Activated naive CD8-positive, alpha-beta T cell (primary cell): ENCODE measurements around the gene CWH43.
"Not testable (repeated sequence)": the region's sequence is repeated elsewhere in the genome, so short reads cannot be mapped to it uniquely, and the experiment has no call there.

Experiments
- H3K27ac Mint-ChIP-seq: one replicate; pipeline ENCODE4 v1.8.0; 2021; ENCODE audit warnings: mixed read lengths
- H3K27me3 Mint-ChIP-seq: one replicate; pipeline ENCODE4 v1.8.0; 2021; ENCODE audit warnings: mixed read lengths
- H3K36me3 Mint-ChIP-seq: one replicate; pipeline ENCODE4 v1.8.0; 2021; ENCODE audit warnings: mixed read lengths
- H3K4me1 Mint-ChIP-seq: one replicate; pipeline ENCODE4 v1.8.0; 2021; ENCODE audit warnings: low read depth, mixed read lengths
- H3K4me3 Mint-ChIP-seq: one replicate; pipeline ENCODE4 v1.8.0; 2021; ENCODE audit warnings: mild to moderate bottlenecking, mixed read lengths
- H3K9me3 Mint-ChIP-seq: one replicate; pipeline ENCODE4 v1.8.0; 2021; ENCODE audit warnings: low read depth, mixed read lengths

Gene CWH43

DNA sequence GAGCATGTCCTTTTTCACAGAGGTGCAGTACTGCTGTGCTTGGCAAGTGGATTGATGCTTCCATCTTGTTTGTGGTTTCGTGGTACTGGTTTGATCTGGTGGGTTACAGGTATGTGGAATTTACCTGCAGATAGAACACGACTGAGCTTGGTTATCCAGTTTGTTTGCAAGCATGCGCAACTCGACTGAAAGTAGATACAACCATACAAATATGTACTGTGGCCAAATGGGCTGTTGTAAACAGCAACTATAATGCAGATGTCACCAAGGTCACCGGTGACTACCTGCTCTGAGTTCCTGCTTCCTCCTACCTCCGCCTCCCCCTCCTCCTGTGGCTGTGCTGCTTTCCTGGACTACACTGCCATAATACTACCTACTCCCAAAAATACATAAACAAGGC is 12.4 kb downstream of the CWH43 start:
- Mint-ChIP-seq H3K36me3 (no peaks in the 10 kb centered on the region), H3K27ac (no peak overlapping the region)

DNA sequence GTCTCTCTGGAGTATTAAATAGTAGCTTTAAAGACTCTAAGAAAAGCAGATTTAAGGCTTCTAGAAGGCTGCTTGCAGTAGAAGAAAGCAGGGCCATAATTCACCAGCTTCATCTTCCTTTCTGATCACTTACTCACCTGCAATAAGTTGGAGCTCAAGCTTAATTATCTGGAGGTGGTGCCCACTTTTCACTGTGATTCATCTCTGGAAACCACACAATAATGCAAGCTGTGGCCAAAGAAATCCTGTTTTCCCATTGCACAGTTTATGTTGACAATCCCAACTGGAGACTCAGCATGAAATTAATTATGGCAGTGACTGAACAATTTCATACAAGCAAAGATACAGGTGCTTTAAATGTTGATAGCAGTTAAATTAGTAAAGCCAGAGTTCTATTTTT is 14.7 kb downstream of the CWH43 start:
- H3K4me3 Mint-ChIP-seq: no peak overlapping the region
- H3K4me1 Mint-ChIP-seq: no peaks in the 10 kb centered on the region
- no peaks in the 10 kb centered on the region for H3K9me3 Mint-ChIP-seq
- no peaks in the 10 kb centered on the region for H3K36me3 Mint-ChIP-seq
- no peak overlapping the region for H3K27ac Mint-ChIP-seq
- H3K27me3 Mint-ChIP-seq: peaks cover 14% of the 10 kb centered on the region

More for the DNA sequence above, 12.4 kb downstream of the CWH43 start:
- H3K4me1 Mint-ChIP-seq: no peaks in the 10 kb centered on the region
- H3K27me3 Mint-ChIP-seq: peaks cover 14% of the 10 kb centered on the region
- no peaks in the 10 kb centered on the region for H3K9me3 Mint-ChIP-seq
- no peak overlapping the region for H3K4me3 Mint-ChIP-seq

DNA sequence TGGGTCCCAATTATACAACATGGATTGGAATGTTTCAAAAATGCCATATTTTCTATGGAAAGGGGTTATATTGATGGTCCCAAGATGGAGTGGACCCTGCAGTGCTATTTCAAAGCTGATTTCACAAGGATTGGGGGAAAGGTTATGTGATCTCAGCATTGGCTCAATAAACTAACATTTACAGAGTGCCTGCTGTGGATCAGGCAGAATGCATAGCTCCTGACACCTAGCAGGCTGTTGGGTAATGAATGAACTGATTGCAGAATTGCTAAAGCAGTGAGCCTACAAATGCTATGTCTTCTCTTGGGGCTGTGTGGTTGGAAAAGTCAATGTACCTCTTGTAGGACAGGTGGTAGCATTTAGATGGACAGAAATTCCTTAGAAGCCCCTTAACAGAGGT is 16.9 kb downstream of the CWH43 start:
- Mint-ChIP-seq H3K27ac (no peak overlapping the region), H3K4me3 (no peak overlapping the region), H3K9me3 (no peaks in the 10 kb centered on the region), H3K4me1 (no peaks in the 10 kb centered on the region), H3K27me3 (peaks cover 11% of the 10 kb centered on the region), H3K36me3 (no peaks in the 10 kb centered on the region)

DNA sequence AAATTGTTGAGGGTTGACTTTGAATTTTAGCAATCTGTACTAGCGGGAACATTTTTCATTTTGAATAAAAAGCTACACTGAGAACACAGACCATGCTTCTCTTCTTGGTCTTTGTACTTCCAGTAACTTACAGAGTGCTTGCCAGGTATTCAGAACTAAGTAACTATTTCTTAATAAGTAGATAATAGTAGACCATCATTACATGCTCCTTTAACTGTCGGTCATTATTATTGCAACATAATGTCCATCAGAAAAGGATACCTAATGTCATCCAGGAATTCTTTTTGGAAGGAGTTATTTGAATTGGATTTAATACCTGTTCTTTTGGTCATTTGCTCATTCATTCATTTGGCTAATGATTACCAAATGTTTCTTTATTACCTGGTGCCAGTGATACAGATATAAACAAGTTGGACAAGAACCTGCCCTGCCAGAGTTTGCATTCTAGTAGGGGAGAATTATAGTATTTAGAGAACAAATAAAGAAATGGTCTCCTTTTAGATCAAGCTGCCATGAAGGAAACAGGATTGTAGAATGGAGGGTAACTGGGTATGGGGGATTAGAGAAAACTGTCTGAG is 32.7 kb downstream of the CWH43 start:
- no peak overlapping the region for H3K27ac Mint-ChIP-seq

GRCh38 chr4:49032440-49033161 is 46.5 kb downstream of the CWH43 start:
- H3K4me1 Mint-ChIP-seq: no peaks in the 10 kb centered on the region
- H3K27me3 Mint-ChIP-seq: peaks cover 12% of the 10 kb centered on the region
- H3K4me3 Mint-ChIP-seq: no peak overlapping the region
- no peaks in the 10 kb centered on the region for H3K9me3 Mint-ChIP-seq
- no peaks in the 10 kb centered on the region for H3K36me3 Mint-ChIP-seq
- H3K27ac Mint-ChIP-seq: no peak overlapping the region

More for the DNA sequence above, 32.7 kb downstream of the CWH43 start:
- H3K36me3 Mint-ChIP-seq: no peaks in the 10 kb centered on the region
- peaks cover 14% of the 10 kb centered on the region for H3K27me3 Mint-ChIP-seq
- H3K4me1 Mint-ChIP-seq: no peaks in the 10 kb centered on the region
- peaks cover 4% of the 10 kb centered on the region for H3K9me3 Mint-ChIP-seq
- H3K4me3 Mint-ChIP-seq: no peak overlapping the region

- no peaks in the 10 kb centered on the region for H3K4me1 Mint-ChIP-seq
- no peak overlapping the region for H3K27ac Mint-ChIP-seq
- H3K27me3 Mint-ChIP-seq: peaks cover 11% of the 10 kb centered on the region
- H3K9me3 Mint-ChIP-seq: no peaks in the 10 kb centered on the region
- H3K36me3 Mint-ChIP-seq: no peaks in the 10 kb centered on the region
- no peak overlapping the region for H3K4me3 Mint-ChIP-seq
Measured at GRCh38 chr4:49036528-49036927, 50.5 kb downstream of the CWH43 start.

DNA sequence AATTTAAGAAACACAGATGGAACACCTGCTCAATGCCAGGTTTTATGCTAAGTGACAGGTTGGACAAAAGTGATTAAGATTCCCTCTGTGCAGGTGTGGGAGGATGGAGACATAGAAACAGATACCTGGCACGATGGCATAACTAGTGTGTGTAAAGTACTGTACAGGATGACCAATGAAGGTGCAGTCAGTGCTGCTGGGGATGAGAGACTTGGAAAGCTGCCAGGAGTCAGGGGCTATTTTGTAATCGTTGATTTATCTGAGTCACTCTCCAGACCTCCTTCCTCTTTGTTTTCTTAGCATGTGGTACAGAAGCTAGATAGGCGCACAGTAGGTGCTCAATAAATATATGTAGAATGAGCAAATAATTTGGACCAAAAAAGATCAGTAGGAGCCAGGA is 58.2 kb downstream of the CWH43 start:
- Mint-ChIP-seq H3K27ac (no peak overlapping the region), H3K4me3 (no peak overlapping the region), H3K36me3 (no peaks in the 10 kb centered on the region), H3K4me1 (no peaks in the 10 kb centered on the region), H3K27me3 (peaks cover 16% of the 10 kb centered on the region), H3K9me3 (no peaks in the 10 kb centered on the region)

- peaks cover 9% of the 10 kb centered on the region for H3K27me3 Mint-ChIP-seq
- H3K4me3 Mint-ChIP-seq: no peak overlapping the region
- H3K9me3 Mint-ChIP-seq: peaks cover 16% of the 10 kb centered on the region
- H3K36me3 Mint-ChIP-seq: peaks cover 10% of the 10 kb centered on the region
- no peaks in the 10 kb centered on the region for H3K4me1 Mint-ChIP-seq
- H3K27ac Mint-ChIP-seq: no peak overlapping the region
Measured at GRCh38 chr4:49058306-49058705, 72.2 kb downstream of the CWH43 start.

DNA sequence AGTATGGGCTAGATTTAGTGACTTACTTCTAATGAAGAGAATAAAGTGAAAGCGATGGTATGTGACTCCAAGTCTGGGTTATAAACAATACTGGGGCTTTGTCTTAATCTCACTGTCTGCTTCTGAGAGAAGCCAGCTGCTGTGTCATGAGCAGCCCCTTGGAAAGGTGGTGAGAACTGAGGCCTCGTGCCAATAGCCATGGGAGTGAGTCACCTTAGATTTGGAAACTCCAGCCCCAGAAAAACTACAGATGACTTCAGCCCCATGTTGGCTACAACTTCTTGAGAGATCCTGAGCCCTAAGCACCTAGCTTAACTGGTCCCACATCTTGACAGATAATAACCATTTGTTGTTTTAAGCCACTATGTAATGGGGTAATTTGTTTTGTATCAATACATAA is 77.6 kb downstream of the CWH43 start:
- H3K4me3 Mint-ChIP-seq: no peak overlapping the region
- H3K4me1 Mint-ChIP-seq: no peaks in the 10 kb centered on the region
- no peak overlapping the region for H3K27ac Mint-ChIP-seq
- H3K27me3 Mint-ChIP-seq: peaks cover 16% of the 10 kb centered on the region
- H3K9me3 Mint-ChIP-seq: peaks cover 9% of the 10 kb centered on the region
- H3K36me3 Mint-ChIP-seq: peaks cover 7% of the 10 kb centered on the region

DNA sequence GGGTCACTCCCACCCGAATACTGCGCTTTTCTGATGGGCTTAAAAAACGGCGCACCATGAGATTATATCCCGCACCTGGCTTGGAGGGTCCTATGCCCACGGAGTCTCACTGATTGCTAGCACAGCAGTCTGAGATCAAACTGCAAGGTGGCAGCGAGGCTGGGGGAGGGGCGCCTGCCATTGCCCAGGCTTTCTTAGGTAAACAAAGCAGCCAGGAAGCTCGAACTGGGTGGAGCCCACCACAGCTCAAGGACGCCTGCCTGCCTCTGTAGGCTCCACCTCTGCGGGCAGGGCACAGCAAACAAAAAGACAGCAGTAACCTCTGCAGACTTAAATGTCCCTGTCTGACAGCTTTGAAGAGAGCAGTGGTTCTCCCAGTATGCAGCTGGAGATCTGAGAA is 86.1 kb downstream of the CWH43 start:
- not testable (repeated sequence) for H3K27ac Mint-ChIP-seq, H3K9me3 Mint-ChIP-seq, H3K4me3 Mint-ChIP-seq, H3K36me3 Mint-ChIP-seq, H3K4me1 Mint-ChIP-seq, H3K27me3 Mint-ChIP-seq

- H3K4me3 Mint-ChIP-seq, H3K27me3 Mint-ChIP-seq: not testable (repeated sequence)
Measured at GRCh38 chr4:49091883-49092282, 105.8 kb downstream of the CWH43 start.

DNA sequence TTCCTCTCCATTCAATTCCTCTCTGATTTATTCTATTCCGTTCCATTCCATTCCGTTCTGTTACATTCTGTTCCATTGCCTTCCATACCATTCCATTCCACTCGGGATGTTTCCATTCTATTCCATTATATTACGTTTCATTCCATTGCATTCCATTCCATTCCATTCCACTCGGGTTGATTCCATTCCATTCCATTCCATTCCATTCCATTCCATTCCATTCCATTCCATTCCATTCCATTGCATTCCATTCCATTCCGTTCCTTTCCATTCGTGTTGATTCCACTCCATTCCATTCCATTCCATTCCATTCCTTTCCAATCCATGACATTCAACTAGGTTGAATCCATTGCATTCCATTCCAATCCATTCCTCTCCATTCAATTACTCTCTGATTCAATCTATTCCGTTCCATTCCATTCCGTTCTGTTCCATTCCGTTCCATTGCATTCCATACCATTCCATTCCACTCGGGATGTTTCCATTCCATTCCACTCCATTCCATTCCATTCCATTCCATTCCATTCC is 106.6 kb downstream of the CWH43 start:
- not testable (repeated sequence) for H3K27me3 Mint-ChIP-seq, H3K4me1 Mint-ChIP-seq, H3K27ac Mint-ChIP-seq, H3K4me3 Mint-ChIP-seq
- H3K9me3 Mint-ChIP-seq: peaks cover 33% of the 10 kb centered on the region
- H3K36me3 Mint-ChIP-seq: peaks cover 22% of the 10 kb centered on the region

More at GRCh38 chr4:49091883-49092282, 105.8 kb downstream of the CWH43 start:
- H3K27ac Mint-ChIP-seq, H3K4me1 Mint-ChIP-seq: not testable (repeated sequence)
- peaks cover 25% of the 10 kb centered on the region for H3K9me3 Mint-ChIP-seq
- H3K36me3 Mint-ChIP-seq: peaks cover 16% of the 10 kb centered on the region

GRCh38 chr4:49096215-49096614 is 110.1 kb downstream of the CWH43 start:
- Mint-ChIP-seq H3K36me3 (peaks cover 40% of the 10 kb centered on the region), H3K9me3 (peaks cover 47% of the 10 kb centered on the region)
- H3K4me1 Mint-ChIP-seq, H3K27me3 Mint-ChIP-seq, H3K4me3 Mint-ChIP-seq, H3K27ac Mint-ChIP-seq: not testable (repeated sequence)

- H3K27me3 Mint-ChIP-seq, H3K4me1 Mint-ChIP-seq, H3K4me3 Mint-ChIP-seq, H3K27ac Mint-ChIP-seq: not testable (repeated sequence)
- Mint-ChIP-seq H3K36me3 (peaks cover 42% of the 10 kb centered on the region), H3K9me3 (peaks cover 43% of the 10 kb centered on the region)
Measured at GRCh38 chr4:49096627-49097026, 110.6 kb downstream of the CWH43 start.

GRCh38 chr4:49097071-49097470 is 111.0 kb downstream of the CWH43 start:
- H3K27ac Mint-ChIP-seq, H3K27me3 Mint-ChIP-seq, H3K4me3 Mint-ChIP-seq, H3K4me1 Mint-ChIP-seq: not testable (repeated sequence)
- Mint-ChIP-seq H3K36me3 (peaks cover 39% of the 10 kb centered on the region), H3K9me3 (peaks cover 39% of the 10 kb centered on the region)

GRCh38 chr4:49097505-49097904 is 111.4 kb downstream of the CWH43 start:
- H3K4me1 Mint-ChIP-seq, H3K4me3 Mint-ChIP-seq, H3K27me3 Mint-ChIP-seq, H3K27ac Mint-ChIP-seq: not testable (repeated sequence)
- H3K36me3 Mint-ChIP-seq: peaks cover 40% of the 10 kb centered on the region
- peaks cover 40% of the 10 kb centered on the region for H3K9me3 Mint-ChIP-seq
